Peyer's patch (tissue), 4 donors: ENCODE results near the gene RPL38. TPM values are rescaled to one million over a fixed set of nuclear protein-coding genes. Genes with fewer than 3 reads are reported as not detected.

Source experiments
- DNase-seq, 3 donors: peaks; one replicate each; pipeline ENCODE4 v3.0.0-alpha.2; 2017 to 2019
- H3K27ac ChIP-seq, 4 donors: fragments of 200-600 bp; sonication (generic); one replicate each; pipeline ENCODE4 v1.5.1; 2016 to 2019
- H3K27me3 ChIP-seq, 2 donors: fragments of 200-600 bp; sonication (generic); one replicate each; pipeline ENCODE4 v1.5.1; 2019
- H3K36me3 ChIP-seq, 3 donors: fragments of 200-600 bp; sonication (generic); one replicate each; pipeline ENCODE4 v1.5.1; 2016 to 2019
- H3K4me1 ChIP-seq, 4 donors: fragments of 200-600 bp; sonication (generic); one replicate each; pipeline ENCODE4 v1.5.1; 2016 to 2019
- H3K4me3 ChIP-seq, 4 donors: fragments of 200-600 bp; sonication (generic); 1 replicate in 3 of 4; 2 replicates in 1 of 4; pipeline ENCODE4 v1.5.1; 2016 to 2019; ENCODE audit warnings: mild to moderate bottlenecking in 1 of 4
- H3K9me3 ChIP-seq, 4 donors: fragments of 200-600 bp; sonication (generic); one replicate each; pipeline ENCODE4 v1.5.1; 2016 to 2019; ENCODE audit warnings: mild to moderate bottlenecking in 1 of 4
- POLR2A ChIP-seq, 2 donors: fragments of 450-650 bp; IDR thresholded peaks; one replicate each; pipeline ENCODE4 v1.5.1; 2017; ENCODE audit warnings: antibody characterized with exemption in 2 of 2, mild to moderate bottlenecking in 2 of 2, moderate library complexity in 2 of 2
- total RNA-seq, 4 donors: library from RNA; depleted of rRNA; stranded (reverse); fragments of >200 nt; gene quantifications; one replicate each; pipeline ENCODE4 v1.1.0, GENCODE V29; 2016
- TF ChIP-seq, protein P1 (sequence below), 6 experiments: fragments of 450-650 bp in 4 of 6; fragments of 200-600 bp in 2 of 6; sonication (generic) in 1 of 6; IDR thresholded peaks; one replicate each; pipeline ENCODE4 v1.5.1; 2017 to 2019; ENCODE audit warnings: antibody characterized with exemption in 6 of 6, mild to moderate bottlenecking in 3 of 6, moderate library complexity in 1 of 6

RPL38 gene
- total RNA-seq, 4 donors from 2014 or later, result 222 to 392 (median 289) TPM

- H3K27me3 ChIP-seq, result no peaks in the 10 kb centered on the region
- peaks cover 0 to 16% (median 7%) of the 10 kb centered on the region in 4 donors for H3K4me1 ChIP-seq
- H3K27ac ChIP-seq, result no peak overlapping the region
- no peak for DNase-seq
- TF ChIP-seq, protein P1, sequence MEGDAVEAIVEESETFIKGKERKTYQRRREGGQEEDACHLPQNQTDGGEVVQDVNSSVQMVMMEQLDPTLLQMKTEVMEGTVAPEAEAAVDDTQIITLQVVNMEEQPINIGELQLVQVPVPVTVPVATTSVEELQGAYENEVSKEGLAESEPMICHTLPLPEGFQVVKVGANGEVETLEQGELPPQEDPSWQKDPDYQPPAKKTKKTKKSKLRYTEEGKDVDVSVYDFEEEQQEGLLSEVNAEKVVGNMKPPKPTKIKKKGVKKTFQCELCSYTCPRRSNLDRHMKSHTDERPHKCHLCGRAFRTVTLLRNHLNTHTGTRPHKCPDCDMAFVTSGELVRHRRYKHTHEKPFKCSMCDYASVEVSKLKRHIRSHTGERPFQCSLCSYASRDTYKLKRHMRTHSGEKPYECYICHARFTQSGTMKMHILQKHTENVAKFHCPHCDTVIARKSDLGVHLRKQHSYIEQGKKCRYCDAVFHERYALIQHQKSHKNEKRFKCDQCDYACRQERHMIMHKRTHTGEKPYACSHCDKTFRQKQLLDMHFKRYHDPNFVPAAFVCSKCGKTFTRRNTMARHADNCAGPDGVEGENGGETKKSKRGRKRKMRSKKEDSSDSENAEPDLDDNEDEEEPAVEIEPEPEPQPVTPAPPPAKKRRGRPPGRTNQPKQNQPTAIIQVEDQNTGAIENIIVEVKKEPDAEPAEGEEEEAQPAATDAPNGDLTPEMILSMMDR (IDR thresholded peaks at IDR 0.05), result no peak
- no peak for TF ChIP-seq POLR2A (IDR thresholded peaks at IDR 0.05)
- H3K9me3 ChIP-seq, result no peaks in the 10 kb centered on the region
- H3K36me3 ChIP-seq, result no peaks in the 10 kb centered on the region
- H3K4me3 ChIP-seq, result no peak overlapping the region
These were observed 14.4 kb downstream of the RPL38 start for GRCh38 chr17:74217888-74218287.

GRCh38 chr17:74218436-74218835 is 15.0 kb downstream of the RPL38 start:
- TF ChIP-seq, protein P1 (IDR thresholded peaks at IDR 0.05), result no peak
- TF ChIP-seq POLR2A (IDR thresholded peaks at IDR 0.05), result no peak
- no peak for DNase-seq
- H3K36me3 ChIP-seq, result no peaks in the 10 kb centered on the region
- no peak overlapping the region for H3K4me3 ChIP-seq
- H3K9me3 ChIP-seq, result no peaks in the 10 kb centered on the region
- H3K27me3 ChIP-seq, result no peaks in the 10 kb centered on the region
- peaks cover 0 to 16% (median 7%) of the 10 kb centered on the region in 4 donors for H3K4me1 ChIP-seq
- H3K27ac ChIP-seq, result no peak overlapping the region

- H3K27ac ChIP-seq, result no peak overlapping the region
- no peaks in the 10 kb centered on the region for H3K36me3 ChIP-seq
- TF ChIP-seq POLR2A (IDR thresholded peaks at IDR 0.05), result no peak
- TF ChIP-seq, protein P1 (IDR thresholded peaks at IDR 0.05), result no peak
- H3K27me3 ChIP-seq, result no peaks in the 10 kb centered on the region
- peaks cover 0 to 4% (median 0%) of the 10 kb centered on the region in 4 donors for H3K4me1 ChIP-seq
- H3K9me3 ChIP-seq, result no peaks in the 10 kb centered on the region
- no peak overlapping the region for H3K4me3 ChIP-seq
- DNase-seq, result no peak
These were observed 16.2 kb downstream of the RPL38 start for GRCh38 chr17:74219576-74220133.

DNA sequence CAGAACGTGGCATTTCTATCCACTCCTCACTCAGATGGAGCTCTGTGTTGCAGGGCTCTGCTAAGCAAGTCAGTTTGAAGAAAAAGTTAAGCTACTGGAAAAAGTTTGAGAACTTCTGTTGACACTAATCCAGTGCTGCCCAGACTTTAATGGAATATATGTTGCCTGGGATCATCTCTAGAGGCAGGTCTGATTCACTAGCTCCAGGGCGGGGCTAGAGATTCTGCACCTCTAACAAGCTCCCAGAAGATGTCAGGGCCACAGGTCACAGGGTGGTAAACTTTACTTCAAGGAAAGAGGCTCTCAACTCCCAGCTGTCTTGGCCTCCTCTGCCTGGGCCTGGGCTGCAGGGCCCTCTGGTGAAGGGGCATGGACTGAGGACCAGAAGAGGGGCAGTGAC is 16.7 kb downstream of the RPL38 start:
- no peaks in the 10 kb centered on the region for H3K9me3 ChIP-seq
- H3K4me1 ChIP-seq, result no peaks in the 10 kb centered on the region
- H3K36me3 ChIP-seq, result no peaks in the 10 kb centered on the region
- TF ChIP-seq, protein P1 (IDR thresholded peaks at IDR 0.05), result no peak
- TF ChIP-seq POLR2A (IDR thresholded peaks at IDR 0.05), result no peak
- no peak for DNase-seq
- H3K27ac ChIP-seq, result no peak overlapping the region
- no peak overlapping the region for H3K4me3 ChIP-seq
- H3K27me3 ChIP-seq, result no peaks in the 10 kb centered on the region

DNA sequence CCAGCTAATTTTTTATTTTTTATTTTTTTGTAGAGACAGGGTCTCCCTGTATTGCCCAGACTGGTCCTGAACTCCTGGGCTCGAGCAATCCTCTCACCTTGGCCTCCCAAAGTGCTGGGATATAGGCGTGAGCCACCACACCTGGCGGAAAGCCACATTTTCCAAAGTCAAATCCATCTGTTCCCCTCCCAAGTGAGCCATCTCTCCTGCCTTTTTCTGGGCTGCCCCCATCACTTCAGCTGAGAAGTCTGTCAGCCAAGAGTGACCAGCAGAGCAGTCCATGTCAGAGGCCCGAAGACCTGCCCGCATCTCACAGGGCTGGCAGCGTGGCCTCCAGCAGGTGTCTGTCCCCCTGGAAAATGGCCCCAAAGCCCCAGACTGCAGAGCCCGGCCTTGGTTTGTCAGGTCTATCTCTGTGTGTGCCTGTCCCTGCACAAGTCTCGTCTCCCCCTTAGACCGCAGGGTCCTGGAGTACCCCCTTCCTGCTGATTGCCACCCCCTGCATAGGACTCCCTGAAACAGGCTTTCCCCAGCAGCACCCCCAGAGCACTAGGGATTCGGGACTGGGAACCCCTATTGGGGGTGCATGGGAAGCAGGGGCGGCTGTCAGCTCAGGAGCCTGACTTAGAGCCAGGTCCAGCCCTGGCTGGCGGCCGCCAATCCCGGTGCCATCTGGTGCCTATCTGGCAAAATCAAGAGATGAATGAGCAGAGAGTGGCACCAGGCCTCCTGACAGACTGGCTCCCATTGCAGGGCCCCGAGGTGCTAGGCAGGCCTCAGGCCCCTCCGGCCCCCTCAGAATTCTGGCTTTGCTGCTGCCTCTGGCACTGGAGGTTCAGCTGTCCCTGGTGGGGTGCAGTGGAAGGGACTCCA is 17.7 kb downstream of the RPL38 start:
- no peaks in the 10 kb centered on the region for H3K36me3 ChIP-seq
- no peak overlapping the region for H3K4me3 ChIP-seq
- no peaks in the 10 kb centered on the region for H3K27me3 ChIP-seq
- H3K4me1 ChIP-seq, result no peaks in the 10 kb centered on the region
- no peaks in the 10 kb centered on the region for H3K9me3 ChIP-seq
- H3K27ac ChIP-seq, result no peak overlapping the region
- TF ChIP-seq, protein P1 (IDR thresholded peaks at IDR 0.05), result no peak
- no peak for TF ChIP-seq POLR2A (IDR thresholded peaks at IDR 0.05)
- no peak for DNase-seq
